Mucosa of stomach (tissue), 1 donor: ENCODE data around the gene TLCD2.
A peak's percentile ranks its signal among the peaks of the same experiment; 100 is the strongest.

Source experiments
- H3K27me3 ChIP-seq: one replicate; pipeline ENCODE4 v1.7.0; 2013; ENCODE audit warnings: mild to moderate bottlenecking, low read length; ENCODE audit not compliant: control insufficient read depth, insufficient read depth
- H3K36me3 ChIP-seq: one replicate; pipeline ENCODE4 v1.7.0; 2013; ENCODE audit warnings: low read length; ENCODE audit not compliant: control insufficient read depth, insufficient read depth
- H3K4me1 ChIP-seq: one replicate; pipeline ENCODE4 v1.7.0; 2013; ENCODE audit warnings: mild to moderate bottlenecking, low read length; ENCODE audit not compliant: control insufficient read depth, insufficient read depth
- H3K4me3 ChIP-seq: one replicate; pipeline ENCODE4 v1.7.0; 2013; ENCODE audit warnings: low read length
- H3K9ac ChIP-seq: one replicate; pipeline ENCODE4 v1.7.0; 2013; ENCODE audit warnings: mild to moderate bottlenecking, low read length, moderate library complexity
- H3K9me3 ChIP-seq: one replicate; pipeline ENCODE4 v1.7.0; 2013; ENCODE audit warnings: mild to moderate bottlenecking, low read length, moderate library complexity; ENCODE audit not compliant: control insufficient read depth
- donor health status: Pancreatic carcinoma.

TLCD2 gene

DNA sequence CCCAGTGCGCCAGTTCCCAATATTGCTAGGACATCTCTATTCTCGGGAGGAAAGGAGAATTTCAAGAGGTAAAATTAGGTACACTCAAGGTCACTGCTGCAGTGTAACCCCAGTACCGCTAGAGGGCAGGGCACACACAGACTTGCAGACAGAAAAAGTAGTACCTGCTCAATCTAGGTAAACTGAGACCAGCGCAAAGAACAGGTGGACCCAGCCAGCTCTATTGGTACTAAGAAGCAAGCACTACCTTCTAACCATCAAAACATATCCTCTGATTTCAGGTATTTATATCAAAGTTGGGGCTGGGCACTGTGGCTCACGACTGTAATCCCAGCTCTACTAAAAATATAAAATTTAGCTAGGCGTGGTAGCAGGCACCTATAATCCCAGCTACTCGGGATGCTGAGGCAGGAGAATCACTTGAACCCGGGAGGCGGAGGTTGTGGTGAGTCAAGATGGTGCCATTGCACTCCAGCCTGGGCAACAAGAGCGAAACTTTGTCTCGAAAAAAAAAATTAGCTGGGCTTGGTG is 10.7 kb upstream of the TLCD2 start:
- no peaks in the 10 kb centered on the region for H3K9me3 ChIP-seq
- no peaks in the 10 kb centered on the region for H3K27me3 ChIP-seq
- H3K9ac ChIP-seq, result no peak overlapping the region
- H3K36me3 ChIP-seq, result no peaks in the 10 kb centered on the region
- H3K4me3 ChIP-seq, result no peak overlapping the region
- H3K4me1 ChIP-seq, result peaks cover 31% of the 10 kb centered on the region

DNA sequence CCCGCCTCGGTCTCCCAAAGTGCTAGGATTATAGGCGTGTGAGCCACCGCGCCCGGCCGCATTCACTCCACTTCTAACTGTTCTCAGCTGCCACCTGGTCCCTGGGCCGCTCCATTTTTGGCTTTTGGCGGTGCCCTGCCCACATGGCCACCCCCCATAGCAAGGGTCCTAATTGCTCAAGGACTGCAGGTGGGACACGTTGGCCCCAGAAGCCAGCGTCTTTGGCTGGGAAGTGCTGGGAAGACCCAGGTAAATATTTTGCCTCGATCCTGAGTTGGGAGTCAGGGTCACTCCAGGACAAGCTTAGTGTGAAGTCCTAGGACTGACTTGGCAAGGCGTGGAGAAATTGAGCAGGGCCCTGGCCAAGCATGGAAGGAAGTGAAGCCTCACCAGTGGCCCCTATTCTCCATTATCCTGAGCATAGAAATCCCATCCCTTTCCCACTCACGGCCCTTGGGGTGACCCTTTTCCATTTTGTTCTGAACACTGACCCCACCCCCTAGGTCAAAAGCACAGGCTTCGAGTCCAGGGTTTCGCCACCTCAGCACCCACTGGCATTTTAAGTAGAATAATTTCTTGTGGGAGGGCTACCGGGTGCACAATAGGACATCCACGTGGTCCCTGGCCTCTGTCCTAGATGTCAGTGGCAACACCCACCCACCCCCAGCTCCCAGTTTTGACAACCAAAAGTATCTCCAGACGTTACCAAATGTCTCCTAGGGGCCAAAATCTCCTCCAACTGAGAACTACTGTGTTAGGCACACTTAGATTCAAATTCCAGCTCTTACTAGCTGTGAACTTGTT is 8.4 kb upstream of the TLCD2 start:
- Histone ChIP-seq H3K9me3 (no peaks in the 10 kb centered on the region), H3K36me3 (peaks cover 1% of the 10 kb centered on the region), H3K4me3 (no peak overlapping the region), H3K27me3 (no peaks in the 10 kb centered on the region), H3K9ac (peak overlapping the region; percentile 93), H3K4me1 (peaks cover 33% of the 10 kb centered on the region)

DNA sequence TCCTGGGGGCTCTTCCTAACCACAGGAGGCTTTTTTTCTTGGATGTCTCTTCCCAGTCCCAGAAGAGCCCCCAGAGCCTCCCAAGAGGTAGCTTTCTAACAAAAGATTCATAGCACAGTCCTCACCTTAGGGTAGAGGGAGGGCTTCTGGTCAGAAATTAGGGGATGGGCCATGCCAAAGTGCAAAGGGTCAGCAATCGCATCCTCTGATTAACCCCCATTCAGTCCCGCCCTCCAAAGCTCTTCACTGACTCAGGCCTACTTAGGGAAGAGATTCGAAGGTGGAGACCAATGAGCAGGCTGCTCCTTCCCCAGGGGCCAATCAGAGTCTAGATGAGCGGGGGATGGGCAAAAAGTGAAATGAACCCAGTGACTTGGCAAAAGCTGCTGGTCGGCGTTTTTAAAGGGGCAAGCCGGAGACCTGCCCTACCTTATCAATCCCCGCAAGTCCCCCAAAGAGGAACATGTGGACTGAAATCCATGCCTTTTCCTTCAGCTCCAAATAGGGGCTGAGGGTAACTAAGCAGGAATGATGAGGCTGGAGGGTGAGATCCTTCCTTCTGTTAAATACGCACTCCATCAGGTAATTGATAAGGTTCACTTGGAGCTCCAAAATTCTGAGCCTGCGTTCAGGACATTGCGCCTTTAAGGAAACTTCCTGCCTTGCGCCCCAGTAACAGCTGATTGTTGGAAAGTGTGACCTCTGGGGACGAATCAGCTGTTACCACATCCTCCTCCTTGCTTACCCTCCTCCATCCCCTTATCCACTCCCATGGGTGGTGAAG is 6.9 kb upstream of the TLCD2 start:
- Histone ChIP-seq H3K27me3 (no peaks in the 10 kb centered on the region), H3K4me3 (peak overlapping the region; percentile 87), H3K9ac (peak overlapping the region; percentile 93), H3K36me3 (peaks cover 13% of the 10 kb centered on the region), H3K4me1 (peaks cover 47% of the 10 kb centered on the region), H3K9me3 (no peaks in the 10 kb centered on the region)

DNA sequence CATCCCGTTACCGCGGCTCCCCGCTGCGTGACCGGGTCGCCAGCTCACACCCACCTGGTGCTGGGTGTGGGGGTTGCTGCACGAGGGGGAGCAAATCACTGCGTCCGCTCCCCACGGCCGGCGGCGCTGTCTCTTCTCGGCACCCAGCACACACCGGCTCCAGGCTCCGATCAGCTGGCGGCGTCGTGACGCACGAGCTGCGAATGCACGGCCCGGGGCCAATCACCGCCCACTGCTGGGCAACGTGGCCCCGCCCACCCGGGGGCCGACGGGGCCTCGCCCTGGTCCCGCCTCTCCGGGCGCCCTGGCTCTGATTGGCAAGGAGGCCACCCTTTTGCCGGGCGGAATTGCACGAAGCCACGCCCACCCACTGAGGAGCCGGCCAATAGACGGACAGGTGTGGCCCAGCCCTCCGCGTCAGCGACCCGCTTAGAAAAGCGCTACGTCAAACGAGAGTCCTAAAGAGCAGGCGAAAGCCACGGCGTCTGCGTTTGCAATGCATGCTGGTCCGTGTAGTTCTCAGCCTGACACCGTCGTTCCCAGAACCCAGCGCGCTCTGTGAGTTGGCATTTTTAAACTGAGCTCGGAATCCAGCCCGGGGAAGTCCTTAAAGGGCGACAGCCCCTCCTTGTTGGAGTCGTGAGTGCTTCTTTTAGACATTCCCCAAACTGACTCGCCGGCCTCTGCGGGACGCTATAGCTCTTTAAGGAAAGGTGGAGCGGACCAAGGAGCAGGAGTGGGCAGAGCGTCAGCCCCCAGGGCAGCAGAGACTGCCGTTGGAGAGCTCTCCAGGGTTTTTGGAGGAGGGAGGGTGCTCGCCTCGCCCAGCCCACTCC is 6.1 kb upstream of the TLCD2 start:
- H3K9me3 ChIP-seq, result no peaks in the 10 kb centered on the region
- H3K36me3 ChIP-seq, result peaks cover 16% of the 10 kb centered on the region
- H3K27me3 ChIP-seq, result no peaks in the 10 kb centered on the region
- peak overlapping the region; percentile 94 for H3K9ac ChIP-seq
- H3K4me3 ChIP-seq, result peak overlapping the region; percentile 87
- H3K4me1 ChIP-seq, result peaks cover 53% of the 10 kb centered on the region

DNA sequence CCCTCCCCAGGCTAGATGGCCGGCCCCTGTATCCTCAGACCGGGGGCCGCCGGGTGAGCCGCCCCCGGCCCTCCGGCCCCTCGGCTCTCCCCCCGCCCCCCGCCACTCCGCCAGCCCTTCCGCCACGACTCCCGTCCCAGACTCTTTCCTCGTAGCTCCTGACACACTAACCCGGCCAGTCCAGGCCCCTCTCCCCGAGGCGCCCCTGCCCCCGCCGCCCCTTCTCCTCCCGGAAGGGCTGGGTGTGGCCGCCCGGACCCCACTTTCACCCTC is 5.6 kb upstream of the TLCD2 start:
- H3K36me3 ChIP-seq, result peaks cover 16% of the 10 kb centered on the region
- peak overlapping the region; percentile 78 for H3K4me3 ChIP-seq
- peaks cover 56% of the 10 kb centered on the region for H3K4me1 ChIP-seq
- peak overlapping the region; percentile 94 for H3K9ac ChIP-seq
- H3K27me3 ChIP-seq, result no peaks in the 10 kb centered on the region
- H3K9me3 ChIP-seq, result no peaks in the 10 kb centered on the region

DNA sequence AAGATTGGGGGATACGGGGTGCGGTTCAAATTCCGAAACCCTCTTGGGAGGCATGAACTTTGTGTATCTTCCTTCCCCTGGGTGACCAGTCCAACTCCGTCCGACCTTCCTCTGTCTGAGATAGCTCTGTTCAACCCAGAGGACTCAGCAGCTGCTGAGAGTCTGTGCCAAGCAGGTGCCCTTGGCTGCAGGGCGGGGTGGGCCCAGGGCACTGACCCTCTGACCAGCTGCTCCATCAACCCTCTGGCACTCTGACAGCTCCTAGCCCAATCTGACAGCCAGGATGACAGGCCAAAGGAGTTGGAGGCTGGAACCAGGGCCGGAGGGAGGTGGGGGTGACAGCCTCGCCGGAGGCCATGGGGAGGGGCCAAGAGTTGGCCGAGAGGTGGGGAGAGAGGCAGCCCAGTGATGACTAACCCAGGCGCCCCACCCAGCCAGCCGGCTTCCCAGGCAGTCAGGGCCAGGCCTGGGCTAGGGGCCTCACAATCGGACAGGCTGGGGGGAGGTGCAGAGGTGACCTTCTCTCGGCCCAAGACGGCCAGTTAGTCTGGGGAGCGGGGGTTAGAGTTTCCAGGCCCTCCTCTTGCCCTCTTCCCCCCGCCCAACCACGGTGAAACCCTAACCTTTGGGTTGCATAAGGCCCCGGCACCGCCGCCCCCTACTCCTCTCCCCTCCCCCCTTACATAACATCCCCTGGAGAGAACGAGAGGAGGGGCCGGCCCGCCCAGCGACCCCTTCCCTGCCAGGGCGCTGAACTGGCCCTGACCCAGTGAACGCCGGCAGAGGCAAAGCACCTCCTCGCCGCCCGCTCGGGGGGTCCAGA is 5.0 kb upstream of the TLCD2 start:
- no peaks in the 10 kb centered on the region for H3K27me3 ChIP-seq
- H3K4me1 ChIP-seq, result peaks cover 56% of the 10 kb centered on the region
- peak overlapping the region; percentile 94 for H3K9ac ChIP-seq
- H3K36me3 ChIP-seq, result peaks cover 16% of the 10 kb centered on the region
- peak overlapping the region; percentile 78 for H3K4me3 ChIP-seq
- H3K9me3 ChIP-seq, result no peaks in the 10 kb centered on the region

DNA sequence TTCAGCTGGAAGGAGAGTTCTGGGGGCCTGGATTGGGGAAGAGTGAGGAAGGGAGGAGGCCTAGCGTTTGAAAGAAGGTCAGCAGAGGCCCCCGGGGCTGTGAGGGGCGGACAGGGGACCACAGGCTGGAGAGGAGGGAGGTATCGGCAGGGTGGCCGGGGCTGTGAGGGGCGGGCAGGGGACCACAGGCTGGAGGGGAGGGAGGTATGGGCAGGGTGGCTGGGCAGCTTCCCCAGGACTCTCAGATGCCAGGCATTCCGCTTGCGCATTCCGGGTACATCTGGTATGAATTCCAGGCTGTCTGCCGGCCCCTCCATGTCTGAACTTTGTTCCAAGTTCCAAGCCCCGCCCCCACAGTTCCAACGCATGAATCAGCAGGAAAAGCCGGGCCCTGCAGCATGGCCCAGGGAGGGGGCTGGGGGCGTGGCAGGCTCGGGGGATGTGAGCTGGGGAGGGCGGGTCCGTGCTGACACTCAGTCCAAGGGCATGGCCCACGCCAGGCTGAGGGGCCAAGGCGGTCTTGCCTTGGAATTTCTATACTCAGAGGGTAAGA is 4.3 kb upstream of the TLCD2 start:
- Histone ChIP-seq H3K36me3 (peaks cover 16% of the 10 kb centered on the region), H3K27me3 (no peaks in the 10 kb centered on the region), H3K9ac (peak overlapping the region; percentile 94), H3K9me3 (no peaks in the 10 kb centered on the region), H3K4me1 (peaks cover 56% of the 10 kb centered on the region), H3K4me3 (peak overlapping the region; percentile 78)

DNA sequence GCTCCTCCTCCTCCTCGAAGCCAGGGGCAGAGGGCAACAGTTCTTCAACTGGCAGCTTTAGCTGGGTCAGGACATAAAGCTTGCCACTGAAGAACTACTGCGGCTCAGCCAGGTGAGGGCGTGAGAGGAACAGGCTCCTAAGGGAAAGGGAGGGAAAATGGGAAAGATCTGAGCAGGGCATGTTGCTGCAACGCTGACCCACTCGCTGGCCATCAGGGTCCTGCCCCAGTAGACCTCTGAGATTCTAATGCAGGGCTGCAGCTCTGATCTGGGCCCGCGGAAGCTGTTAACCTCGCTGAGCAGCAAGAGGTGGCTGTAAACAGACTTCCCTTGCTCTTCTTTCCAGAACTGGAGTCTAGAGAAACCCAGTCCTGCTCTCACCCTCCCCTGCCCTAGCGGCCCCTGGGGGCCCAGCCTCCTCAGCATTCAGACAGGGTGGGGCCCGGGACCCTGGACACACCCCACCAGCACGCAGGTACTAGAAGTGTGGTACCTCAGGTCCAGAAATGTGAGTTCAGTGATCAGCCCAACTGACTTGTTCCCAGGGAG is 3.8 kb upstream of the TLCD2 start:
- H3K27me3 ChIP-seq, result no peaks in the 10 kb centered on the region
- H3K9ac ChIP-seq, result peak overlapping the region; percentile 53
- peaks cover 57% of the 10 kb centered on the region for H3K4me1 ChIP-seq
- H3K4me3 ChIP-seq, result peak overlapping the region; percentile 78
- peaks cover 16% of the 10 kb centered on the region for H3K36me3 ChIP-seq
- no peaks in the 10 kb centered on the region for H3K9me3 ChIP-seq

DNA sequence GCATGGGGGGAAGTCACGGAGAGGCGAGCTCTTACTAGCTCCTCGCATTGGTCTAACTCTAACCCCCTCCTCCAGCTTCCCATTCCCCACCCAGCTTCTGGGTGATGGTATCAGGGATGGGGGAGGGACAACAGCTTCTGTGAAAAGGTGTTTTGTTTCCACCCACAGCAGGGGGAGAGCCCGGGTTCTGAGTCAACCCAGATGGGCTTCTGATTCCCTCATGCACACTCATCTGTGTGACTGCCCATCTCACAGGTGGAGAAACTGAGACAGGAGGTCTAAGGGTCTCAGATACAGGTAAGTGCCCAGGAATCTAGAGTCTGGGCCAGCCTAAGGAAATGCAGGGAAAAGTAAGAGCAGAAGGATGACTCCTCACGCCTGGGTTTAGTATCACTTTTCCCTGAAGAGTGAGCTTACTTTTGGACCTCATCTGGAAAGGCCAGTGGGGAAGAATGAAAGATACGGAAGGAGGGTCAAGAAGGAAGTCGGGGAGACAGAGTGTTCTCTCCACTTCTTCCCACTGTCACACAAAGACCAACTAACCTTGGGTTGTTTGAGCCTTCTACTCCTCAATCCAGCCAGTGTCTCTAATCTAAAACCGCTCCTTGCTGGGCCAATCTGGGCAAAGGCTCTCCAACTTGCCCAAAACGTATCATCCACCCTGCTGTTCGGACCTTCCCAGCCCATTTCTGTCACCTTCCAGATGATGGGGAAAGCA is 3.1 kb upstream of the TLCD2 start:
- peaks cover 55% of the 10 kb centered on the region for H3K4me1 ChIP-seq
- no peak overlapping the region for H3K4me3 ChIP-seq
- no peak overlapping the region for H3K9ac ChIP-seq
- peaks cover 16% of the 10 kb centered on the region for H3K36me3 ChIP-seq
- H3K27me3 ChIP-seq, result no peaks in the 10 kb centered on the region
- no peaks in the 10 kb centered on the region for H3K9me3 ChIP-seq

DNA sequence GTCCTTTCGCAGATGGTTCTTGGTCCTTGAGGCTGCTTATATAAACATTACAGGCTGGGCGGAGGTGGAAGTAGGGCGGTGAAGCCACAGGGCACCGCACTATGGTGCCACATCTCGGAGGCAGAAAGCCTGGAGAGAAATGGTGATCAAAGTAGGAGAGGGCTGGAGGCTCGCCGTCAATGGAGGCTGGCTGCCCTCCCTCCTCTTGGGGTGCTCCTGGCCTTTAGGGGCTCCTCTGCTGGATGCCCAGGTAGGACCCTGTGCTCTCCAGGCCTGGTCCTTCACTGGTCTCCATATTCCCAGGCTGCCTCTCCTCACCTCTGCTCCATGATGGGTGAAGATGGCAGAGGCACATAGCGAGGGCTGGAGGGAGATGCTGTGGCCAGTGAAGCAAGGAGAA is 2.1 kb upstream of the TLCD2 start:
- peaks cover 48% of the 10 kb centered on the region for H3K4me1 ChIP-seq

More for the DNA sequence above, 2.1 kb upstream of the TLCD2 start:
- no peaks in the 10 kb centered on the region for H3K27me3 ChIP-seq
- H3K9ac ChIP-seq, result no peak overlapping the region
- peaks cover 16% of the 10 kb centered on the region for H3K36me3 ChIP-seq
- H3K9me3 ChIP-seq, result no peaks in the 10 kb centered on the region
- no peak overlapping the region for H3K4me3 ChIP-seq
